Stimulated activated CD4-positive, alpha-beta T cell treated with anti-CD3 and anti-CD28 coated beads, Interleukin-4, amount 100 ng/mL, for 1 hour (primary cell): ENCODE measurements around the gene ADSL.
"Not testable (repeated sequence)": the region's sequence is repeated elsewhere in the genome, so short reads cannot be mapped to it uniquely, and the experiment has no call there.

ENCODE experiments used
- DNase-seq: peaks from one replicate; pipeline ENCODE4 v3.0.0-alpha.2; 2020

Gene ADSL

DNA sequence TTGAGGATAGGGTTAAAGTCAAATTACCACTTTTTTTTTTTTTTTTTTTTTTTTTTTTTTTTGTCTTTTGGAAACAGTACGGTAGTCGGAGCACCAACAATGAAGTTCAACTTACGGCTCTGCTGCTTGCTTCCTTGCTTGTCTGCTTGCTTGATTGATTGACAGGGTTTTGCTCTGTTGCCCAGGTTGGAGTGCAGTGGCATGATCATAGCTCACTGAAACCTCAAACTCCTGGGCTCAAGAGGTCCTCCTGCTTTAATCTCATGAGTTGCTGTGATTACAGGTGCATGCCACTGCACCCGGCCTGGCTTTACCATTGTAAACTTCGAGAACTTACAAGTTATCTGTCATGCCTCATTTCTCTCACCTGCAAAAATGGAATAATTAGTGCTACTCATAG is 29.8 kb downstream of the ADSL start:
- DNase-seq: no peak

DNA sequence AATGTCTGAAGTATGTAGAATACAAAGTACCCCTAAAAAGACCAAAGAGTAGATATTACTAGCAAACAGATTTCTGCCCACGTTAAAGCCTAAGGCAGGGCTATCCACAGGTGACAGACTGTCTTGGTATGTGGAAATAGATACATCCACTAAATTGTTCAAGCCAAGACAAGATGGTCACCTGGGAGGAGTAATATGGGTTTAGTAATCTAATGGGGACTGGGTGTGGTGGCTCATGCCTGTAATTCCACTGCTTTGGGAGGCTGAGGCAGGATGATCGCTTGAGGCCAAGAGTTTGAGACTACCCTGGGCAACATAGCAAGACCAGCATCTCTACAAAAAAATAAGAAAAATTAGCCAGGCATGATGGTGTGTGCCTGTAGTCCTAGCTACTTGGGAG is 31.6 kb downstream of the ADSL start:
- DNase-seq: no peak

DNA sequence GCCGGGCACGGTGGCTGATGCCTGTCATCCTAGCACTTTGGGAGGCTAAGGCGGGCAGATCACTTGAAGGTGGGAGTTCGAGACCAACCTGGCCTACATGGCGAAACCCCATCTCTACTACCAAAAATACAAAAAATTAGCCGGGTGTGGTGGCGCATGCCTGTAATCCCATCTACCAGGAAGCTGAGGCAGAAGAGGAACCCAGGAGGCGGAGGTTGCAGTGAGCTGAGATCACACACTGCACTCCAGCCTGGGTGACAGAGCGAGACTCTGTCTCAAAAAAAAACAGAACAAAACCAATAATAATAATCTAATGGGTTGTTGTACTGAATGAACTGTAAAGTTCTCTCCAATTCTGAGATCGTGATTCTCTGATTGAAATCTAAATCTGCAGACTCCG is 32.1 kb downstream of the ADSL start:
- not testable (repeated sequence) for DNase-seq

DNA sequence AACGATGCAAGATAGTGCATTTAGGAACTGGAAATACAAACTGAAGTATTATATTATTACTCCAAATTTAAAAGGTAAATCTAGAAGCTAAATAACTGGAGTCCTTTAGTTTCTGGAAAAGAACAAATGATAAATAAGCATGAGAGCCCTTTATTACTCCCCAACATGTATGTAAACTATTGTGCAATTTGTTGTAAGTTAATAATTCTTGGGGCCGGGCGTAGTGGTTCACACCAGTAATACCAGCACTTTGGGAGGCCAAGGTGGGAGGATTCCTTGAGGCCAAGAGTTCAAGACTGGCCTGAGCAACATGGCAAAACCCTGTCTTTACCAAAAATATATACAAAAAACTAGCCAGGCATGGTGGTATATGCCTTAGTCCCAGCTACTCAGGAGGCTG is 35.2 kb downstream of the ADSL start:
- no peak for DNase-seq

DNA sequence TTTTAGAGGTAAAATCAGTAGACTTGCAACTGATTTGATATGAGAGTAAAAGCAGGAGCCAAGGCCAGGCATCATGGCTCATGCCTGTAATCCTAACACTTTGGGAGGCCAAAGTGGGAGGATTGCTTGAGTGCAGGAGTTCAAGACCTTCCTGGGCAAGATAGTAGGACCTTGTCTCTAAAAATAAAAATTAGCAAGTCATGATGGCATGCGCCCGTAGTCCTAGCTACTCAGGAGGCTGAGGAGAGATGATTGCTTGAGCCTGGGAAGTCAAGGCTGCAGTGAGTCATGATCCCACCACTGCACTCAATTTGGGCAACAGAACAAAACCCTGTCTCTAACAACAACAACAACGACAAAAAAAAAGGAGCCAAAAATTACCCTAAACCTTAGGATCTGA is 37.6 kb downstream of the ADSL start:
- no peak for DNase-seq

DNA sequence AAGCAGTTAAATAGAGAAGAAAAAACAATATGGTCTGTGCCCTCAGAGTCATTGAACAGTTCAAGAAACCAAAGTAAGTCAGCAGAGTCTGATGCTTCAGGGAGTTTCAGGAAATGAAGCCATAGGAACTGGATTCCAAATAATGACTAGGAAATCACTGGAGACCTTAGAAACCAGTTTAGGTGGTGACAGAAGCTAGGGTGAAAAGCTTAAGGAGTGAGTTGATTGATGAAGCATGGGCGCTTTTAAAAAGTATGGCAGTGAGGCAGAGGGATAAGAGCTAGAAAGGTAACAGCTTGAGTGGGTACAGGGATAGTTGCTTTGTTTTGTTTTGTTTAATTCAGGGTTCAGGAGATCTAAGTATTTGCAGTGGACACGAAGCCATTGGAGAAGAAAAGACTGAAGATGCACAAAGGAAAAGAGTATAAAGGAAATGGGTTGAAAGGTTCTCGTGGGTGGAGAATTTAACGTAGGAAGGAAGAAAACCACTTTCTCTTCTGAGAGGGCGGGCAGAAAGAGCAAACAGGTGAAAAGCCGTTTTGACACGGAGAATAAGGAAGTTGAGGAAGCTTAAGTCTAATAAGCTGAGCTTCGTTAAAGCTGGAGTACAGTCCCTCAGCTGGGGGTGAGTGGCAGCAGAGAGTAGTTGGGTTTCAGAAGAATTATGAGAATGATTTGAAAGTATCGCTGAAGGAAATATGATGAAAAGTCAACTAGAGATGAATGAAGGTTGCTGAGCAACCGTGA is 38.9 kb downstream of the ADSL start:
- no peak for DNase-seq

DNA sequence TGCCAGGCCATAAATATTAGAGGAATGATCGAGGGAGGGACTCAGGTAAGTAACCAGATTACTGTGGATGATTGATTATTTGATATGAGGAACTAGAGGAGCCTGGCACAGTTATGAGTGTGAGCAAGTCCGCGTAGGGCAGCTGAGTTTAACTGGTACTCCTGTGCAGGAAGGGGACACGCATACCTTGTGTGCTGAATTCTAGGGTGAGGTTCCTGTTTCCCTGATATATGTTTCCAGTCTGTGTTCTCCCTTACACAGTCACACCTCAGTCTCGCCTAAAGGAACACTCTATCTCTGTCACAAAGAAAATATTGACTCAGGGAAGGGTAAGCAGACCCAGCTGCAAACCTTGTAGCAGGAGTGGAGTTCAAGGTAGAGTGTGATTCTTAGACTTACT is 41.4 kb downstream of the ADSL start:
- no peak for DNase-seq

DNA sequence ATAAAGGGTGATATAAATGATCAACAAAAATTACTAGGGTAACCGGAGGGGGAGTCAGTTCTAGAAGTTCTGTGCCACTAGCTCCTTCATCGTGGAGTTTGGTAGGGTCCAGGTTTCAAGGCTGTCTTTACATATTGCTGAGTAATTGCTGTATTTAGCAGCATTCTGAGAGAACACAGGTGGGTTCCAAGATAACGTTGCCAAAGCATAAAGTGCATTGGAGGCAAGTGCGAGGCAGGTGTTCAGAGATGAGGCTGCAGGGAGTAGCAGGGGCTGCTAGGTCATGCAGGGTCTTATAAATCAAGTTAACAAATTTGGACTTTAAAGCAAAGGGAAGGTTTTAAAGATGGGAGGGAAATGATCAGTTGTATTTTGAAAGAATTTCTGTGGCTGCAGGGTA is 41.9 kb downstream of the ADSL start:
- DNase-seq: no peak

DNA sequence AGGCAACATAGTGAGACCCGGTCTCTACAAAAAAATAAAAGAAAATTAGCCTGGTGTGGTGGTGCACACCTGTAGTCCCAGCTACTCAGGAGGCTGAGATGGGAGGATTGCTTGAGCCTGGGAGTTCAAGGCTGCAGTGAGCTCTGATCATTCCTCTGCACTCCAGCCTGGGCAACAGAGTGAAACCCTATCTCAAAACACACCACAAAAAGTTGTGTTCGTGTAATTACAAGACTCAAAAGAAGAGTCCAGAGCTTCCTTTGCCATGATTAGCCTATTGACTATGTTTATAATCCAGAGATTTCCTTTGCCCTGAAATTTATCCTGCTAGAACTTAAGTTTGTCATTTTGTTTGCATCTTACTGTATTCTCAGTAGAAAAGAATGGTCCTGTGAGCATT is 45.1 kb downstream of the ADSL start:
- no peak for DNase-seq

DNA sequence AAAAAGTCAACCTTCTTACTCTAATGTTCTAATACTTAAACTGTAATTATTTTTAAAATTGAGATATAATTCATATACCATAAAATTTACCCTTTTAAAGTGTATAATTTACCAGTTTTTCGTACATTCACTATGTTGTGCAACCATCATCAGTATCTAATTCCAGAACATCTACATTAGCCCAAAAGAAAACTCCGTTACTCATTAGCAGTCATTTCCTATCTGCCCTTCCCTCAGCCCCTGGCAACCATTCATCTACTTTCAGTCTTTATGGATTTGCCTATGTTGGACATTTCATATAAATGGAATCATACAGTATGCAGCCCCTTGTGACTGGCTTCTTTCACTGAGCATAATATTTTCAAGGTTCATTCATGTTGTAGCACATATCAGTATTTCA is 46.3 kb downstream of the ADSL start:
- DNase-seq: no peak

DNA sequence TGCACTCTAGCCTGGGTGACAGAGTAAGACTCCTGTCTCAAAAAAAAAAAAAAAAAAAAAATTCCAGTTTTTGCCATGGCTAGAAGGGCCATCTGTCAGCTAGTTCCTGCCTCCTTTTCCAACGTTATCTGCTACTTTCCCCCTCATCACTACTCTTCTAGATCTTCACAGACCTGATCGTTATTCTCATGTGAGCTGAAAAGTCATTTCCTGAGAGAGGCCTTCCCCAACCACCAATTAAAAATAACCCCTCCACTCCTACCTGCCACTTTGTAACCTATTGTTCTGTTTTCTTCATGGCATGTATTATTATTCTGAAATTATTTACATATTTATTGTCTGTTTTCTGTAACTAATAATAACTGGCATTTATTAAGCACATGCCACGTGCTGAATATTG is 48.3 kb downstream of the ADSL start:
- no peak for DNase-seq

DNA sequence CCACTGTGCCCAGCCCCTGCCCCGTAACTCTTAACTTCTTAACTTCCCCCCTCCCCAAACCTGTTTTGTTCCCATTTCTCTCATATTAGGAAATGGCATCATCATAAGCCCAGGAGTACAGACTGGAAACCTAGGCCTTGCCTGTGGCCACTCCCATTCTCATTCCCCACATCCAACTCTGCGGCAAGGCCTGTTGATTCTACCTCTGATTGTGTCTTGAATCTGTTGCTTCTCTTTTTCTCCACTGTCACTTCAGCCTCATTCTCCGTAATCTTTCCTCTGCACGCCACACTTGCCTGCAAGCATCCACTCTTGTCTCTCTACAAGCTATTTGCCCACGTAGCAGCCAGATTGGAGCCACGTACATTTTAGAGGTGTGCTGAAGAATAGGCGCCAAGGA is 49.3 kb downstream of the ADSL start:
- DNase-seq: no peak

DNA sequence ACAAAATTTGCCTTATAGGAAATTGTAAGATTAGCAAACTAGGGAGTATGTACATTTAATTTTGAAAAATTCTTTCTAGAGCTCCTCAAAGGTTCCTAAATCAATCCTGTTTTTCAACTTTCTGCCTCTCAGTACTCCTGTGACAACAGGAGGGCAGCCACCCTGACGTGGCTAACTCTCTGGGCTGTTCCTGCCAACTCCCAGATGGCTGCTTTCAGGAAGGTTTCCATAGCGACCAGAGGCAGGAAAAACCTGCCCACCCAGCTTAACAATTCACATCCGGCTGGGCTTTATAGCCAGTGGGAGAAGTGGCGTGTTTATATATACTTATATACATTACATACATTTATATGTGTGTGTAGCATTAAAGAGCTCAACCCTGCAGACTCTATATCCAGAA is 50.6 kb downstream of the ADSL start:
- DNase-seq: no peak

DNA sequence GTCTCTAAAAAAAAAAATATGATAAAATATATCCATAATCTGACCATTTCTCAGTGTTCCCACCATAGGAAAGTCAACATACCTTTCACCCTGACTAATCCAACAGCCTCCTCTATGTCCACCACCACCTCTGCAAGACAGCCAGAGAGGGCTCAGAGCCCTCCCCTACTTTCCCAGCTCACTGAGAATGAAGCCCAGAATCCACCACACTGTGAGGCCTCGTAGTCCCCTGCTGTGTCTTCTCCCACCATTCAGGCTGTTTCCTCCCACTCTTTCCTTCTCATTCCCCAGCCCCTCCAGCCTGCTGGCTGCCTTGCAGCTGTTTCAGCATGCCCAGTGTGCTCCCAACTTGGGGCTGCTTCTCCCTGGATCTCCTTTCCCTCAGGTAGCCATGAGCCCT is 51.1 kb downstream of the ADSL start:
- no peak for DNase-seq

DNA sequence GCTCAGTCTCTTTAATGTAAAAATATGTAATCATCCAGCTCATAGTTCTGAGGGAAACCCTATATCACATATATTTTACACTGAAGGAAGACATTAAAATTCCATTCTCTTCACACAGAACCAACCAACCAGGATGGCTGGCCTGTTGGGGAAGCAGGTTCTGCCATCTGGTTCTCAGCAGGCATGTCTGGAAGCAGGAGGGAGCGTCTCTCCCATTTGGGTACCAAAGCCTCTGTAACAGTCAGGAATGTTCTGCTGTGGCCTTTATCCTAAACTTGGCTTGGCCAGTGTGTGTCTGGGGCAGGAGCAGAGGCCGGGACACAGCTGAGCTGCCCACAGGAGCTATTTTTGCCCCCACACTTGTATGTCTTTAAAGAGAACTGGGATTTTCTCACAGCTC is 53.3 kb downstream of the ADSL start:
- DNase-seq: no peak

DNA sequence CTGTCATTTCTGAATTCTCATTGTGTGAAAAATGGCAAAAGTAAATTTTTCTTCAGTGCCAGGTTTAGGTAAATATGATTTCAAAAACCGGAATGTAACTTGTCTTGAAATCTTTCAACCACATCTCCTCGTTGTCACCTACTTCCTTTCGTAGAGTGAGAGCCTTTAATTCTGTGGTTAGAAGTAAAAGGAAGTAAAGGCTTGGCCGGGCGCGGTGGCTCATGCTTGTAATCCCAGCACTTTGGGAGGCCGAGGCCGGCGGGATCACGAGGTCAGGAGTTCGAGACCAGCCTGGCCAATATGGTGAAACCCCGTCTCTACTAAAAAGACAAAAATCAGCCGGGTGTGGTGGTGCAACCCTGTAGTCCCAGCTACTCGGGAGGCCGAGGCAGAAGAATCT is 53.9 kb downstream of the ADSL start:
- DNase-seq: no peak

DNA sequence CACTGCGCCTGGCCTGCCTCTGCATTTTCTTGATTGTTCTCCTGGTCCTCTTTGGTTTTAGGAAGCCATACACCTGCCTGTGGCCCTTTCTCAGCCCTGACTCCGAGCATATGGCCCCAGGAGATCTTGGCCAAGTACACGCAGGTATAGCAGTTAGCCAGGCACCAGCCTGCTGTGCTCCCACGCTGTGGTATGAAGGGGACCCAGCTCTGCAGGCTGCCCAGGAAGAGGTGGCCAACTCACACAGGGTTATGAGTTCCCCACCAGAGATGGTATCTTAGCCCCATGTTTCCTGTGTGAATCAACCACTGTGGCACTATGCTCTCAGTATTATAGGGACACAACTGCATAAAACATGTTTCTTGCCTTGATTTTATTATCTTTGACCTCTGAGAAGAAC is 55.2 kb downstream of the ADSL start:
- DNase-seq: peak; percentile 32

DNA sequence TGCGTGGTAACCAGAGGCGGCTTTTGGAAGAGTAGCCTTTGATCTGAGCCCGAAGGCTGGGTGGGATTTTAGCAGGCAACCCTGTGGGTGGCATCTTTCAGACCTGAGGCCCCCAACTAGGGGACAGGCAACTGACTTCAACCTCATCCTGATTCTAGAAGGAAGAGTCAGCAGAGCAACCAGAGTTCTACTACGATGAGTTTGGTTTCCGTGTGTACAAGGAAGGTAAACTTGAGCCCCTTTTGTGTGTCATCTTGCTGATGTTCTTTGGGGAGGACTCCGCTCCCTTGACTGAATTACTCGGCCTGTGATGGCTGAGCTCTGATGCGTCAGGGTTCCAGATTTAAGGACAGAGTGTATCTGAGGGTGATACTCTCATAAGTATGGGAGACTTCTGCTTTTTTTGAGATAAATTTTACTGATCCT is 55.7 kb downstream of the ADSL start:
- no peak for DNase-seq

DNA sequence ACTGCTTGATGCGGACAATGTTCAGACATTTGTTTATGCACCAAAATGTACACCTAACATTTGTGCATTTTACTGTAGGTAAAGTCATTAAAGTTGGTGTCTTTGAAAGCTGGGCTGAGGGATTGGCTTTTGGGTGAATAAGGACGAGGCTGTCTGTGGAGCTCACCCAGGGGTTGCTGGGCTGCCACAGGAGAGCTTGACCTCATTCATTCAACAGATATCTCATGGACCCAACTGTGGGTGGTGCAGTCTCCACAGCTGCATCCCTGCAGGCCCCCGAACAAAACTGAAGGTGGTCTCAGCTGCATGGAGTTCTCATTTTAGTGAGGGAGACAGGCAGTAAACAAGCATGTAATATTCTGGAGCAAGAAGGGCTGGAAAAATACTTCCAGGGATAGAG is 56.8 kb downstream of the ADSL start:
- no peak for DNase-seq

DNA sequence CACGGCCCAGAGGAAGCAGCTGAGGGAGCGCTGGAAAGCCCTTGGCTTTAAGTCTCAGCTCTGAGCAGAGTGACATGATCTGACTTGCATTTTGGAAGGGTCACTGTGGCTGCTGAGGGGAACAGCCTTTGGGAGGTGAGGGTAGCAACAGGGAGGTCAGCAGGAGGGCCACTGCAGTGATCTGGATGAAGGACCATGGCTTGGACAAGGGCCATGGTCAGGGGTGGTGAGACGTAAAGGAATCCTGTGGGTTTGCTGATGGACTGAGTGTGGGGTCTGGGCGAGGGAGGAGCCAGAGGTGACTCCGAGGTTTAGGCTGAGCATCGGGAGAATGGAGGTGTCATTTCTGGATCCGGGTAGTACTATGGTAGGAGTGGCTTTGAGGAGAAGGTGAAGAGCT is 57.4 kb downstream of the ADSL start:
- no peak for DNase-seq

DNA sequence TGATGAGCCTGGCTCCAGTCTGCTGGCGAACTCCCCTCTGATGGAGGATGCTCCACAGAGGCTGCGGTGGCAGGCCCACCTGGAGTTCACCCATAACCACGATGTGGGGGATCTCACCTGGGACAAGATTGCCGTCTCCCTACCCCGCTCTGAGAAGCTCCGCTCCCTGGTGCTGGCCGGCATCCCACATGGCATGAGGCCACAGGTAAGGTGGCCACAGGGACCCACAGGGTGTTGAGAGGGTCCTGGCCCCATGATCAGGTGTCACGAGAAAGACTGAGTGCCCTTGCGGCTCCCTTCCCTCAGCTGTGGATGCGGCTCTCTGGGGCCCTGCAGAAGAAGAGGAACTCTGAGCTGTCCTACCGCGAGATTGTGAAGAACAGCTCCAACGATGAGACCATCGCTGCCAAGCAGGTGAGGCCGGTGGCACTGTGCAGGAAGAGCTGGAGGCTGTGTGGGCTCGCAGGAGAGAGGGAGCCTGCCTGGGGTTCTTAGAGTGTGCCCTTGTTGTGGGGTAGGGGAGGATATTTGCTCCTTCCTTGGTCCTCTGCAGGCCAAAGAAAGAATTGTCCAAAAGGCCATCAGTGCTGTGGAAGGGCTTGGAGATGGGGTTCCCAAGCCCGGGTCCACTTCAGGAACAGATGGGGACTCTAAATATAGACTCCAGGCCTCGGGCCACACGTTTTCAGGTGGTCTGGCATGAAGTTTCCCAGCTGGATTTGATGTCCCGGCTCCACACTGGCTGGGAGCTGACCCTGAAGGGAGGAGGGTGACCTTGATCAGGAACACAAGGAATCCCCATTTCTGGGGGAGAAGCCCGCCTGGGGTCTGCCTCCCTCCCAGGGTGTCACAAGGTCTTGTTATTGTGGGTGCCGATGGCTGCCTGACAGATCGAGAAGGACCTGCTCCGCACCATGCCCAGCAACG is 58.2 kb downstream of the ADSL start:
- no peak for DNase-seq

DNA sequence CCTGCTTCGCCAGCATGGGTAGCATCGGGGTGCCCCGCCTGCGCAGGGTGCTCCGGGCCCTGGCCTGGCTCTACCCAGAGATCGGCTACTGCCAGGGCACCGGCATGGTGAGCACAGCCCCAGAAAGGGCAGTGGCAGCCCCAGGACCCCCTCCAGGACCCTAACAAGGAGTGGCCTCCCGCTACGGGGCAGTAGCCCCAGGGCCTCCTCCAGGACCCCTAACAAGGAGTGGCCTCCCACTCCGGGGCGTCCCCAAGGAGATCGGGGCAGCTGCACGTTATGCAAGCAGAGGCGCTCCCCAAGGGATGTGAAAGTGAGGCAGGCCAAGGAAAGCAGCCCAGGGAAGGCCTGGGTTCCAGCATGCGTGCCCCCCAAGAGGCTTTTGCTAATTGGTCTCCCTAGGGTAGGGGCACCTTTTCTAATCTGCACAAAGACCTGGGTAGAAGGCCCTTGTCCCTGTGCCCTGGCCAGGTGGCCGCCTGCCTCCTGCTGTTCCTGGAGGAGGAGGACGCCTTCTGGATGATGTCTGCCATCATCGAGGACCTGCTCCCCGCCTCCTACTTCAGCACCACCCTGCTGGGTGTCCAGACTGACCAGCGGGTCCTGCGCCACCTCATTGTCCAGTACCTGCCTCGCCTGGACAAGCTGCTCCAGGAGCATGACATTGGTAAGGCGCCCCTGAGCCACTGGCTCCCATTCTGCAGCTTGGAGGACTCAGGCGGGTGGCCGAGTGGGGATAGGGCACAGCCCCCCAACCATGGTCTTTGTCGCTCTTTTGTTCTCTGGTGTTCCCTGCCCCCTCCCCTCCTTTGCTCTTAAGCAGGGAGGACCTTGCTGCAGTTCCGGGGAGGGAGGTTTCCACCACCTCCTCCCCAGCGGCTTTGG is 59.1 kb downstream of the ADSL start:
- DNase-seq: no peak
